SK-N-SH (cell line): ENCODE data around the gene ARHGAP29. TPM values are rescaled to one million over a fixed set of nuclear protein-coding genes. Genes with fewer than 3 reads are reported as not detected.

Experiments
- CTCF ChIA-PET: fragments of 300-600, 350-600 bp; formaldehyde crosslinking; extraction: SDS; loops from one replicate; lab custom pipeline; 2021; lab: Yijun Ruan, JAX
- POLR2A ChIA-PET: fragments of 350-600 bp; sonication (Branson Sonifier 250); formaldehyde crosslinking; extraction: SDS; loops from one replicate; lab custom pipeline; 2020; ENCODE audit warnings: antibody characterized with exemption, inconsistent platforms; lab: Yijun Ruan, JAX
- DNase-seq: peaks from one replicate; pipeline ENCODE4 v3.0.0; 2012
- H2AFZ ChIP-seq: fragments of 200-600 bp; sonication (generic); 2 replicates; pipeline ENCODE4 v1.8.1; 2016; ENCODE audit warnings: antibody characterized with exemption, mild to moderate bottlenecking, low read depth
- H3F3A ChIP-seq: fragments of 200-600 bp; sonication (generic); replicated peaks from 2 replicates; pipeline ENCODE3; 2016; ENCODE audit warnings: antibody characterized with exemption, mild to moderate bottlenecking; ENCODE audit not compliant: insufficient read depth
- H3K27ac ChIP-seq, 2 experiments: fragments of 200-500 bp in 1 of 2; fragments of 200-600 bp in 1 of 2; sonication (Bioruptor generic) in 1 of 2; sonication (generic), shearing (Covaris generic) in 1 of 2; 2 replicates each; pipeline versions ENCODE4 v1.5.1 to v1.6.1; 2014 to 2016; ENCODE audit warnings: low read depth in 2 of 2, inconsistent platforms in 1 of 2, low read length in 1 of 2, mild to moderate bottlenecking in 1 of 2, mixed read lengths in 1 of 2
- H3K27me3 ChIP-seq: fragments of 200-600 bp; sonication (generic), shearing (Covaris generic); 2 replicates; pipeline ENCODE4 v1.6.1; 2016; ENCODE audit warnings: mixed run types; ENCODE audit not compliant: insufficient read depth
- H3K36me3 ChIP-seq, 2 experiments: fragments of 200-500 bp in 1 of 2; fragments of 200-600 bp in 1 of 2; sonication (Bioruptor generic) in 1 of 2; sonication (generic) in 1 of 2; replicated peaks in 1 of 2; 2 replicates each; pipeline versions ENCODE3 to v1.5.1; 2014 to 2016; ENCODE audit warnings: low read length in 1 of 2, mild to moderate bottlenecking in 1 of 2; ENCODE audit not compliant: insufficient read depth in 2 of 2, control insufficient read depth in 1 of 2
- H3K4me1 ChIP-seq, 2 experiments: fragments of 200-500 bp in 1 of 2; fragments of 200-600 bp in 1 of 2; sonication (Bioruptor generic) in 1 of 2; sonication (generic), shearing (Covaris generic) in 1 of 2; 2 replicates each; pipeline versions ENCODE4 v1.5.1 to v1.6.1; 2014 to 2016; ENCODE audit warnings: low read depth in 1 of 2, low read length in 1 of 2, mixed run types in 1 of 2; ENCODE audit not compliant: insufficient read depth in 2 of 2, control insufficient read depth in 1 of 2
- H3K4me2 ChIP-seq: fragments of 200-600 bp; sonication (generic), shearing (Covaris generic); 2 replicates; pipeline ENCODE4 v1.6.1; 2017; ENCODE audit warnings: mixed run types
- H3K4me3 ChIP-seq, 2 experiments: fragments of 200-500 bp in 1 of 2; fragments of 200-600 bp in 1 of 2; sonication (Bioruptor generic) in 1 of 2; sonication (generic), shearing (Covaris generic) in 1 of 2; 2 replicates each; pipeline versions ENCODE4 v1.5.1 to v1.8.1; 2014 to 2016; ENCODE audit warnings: low read depth in 2 of 2, inconsistent platforms in 1 of 2, low read length in 1 of 2, mild to moderate bottlenecking in 1 of 2, mixed read lengths in 1 of 2, moderate library complexity in 1 of 2
- H3K79me2 ChIP-seq: fragments of 200-600 bp; sonication (generic); 2 replicates; pipeline ENCODE4 v1.8.1; 2017; ENCODE audit warnings: mild to moderate bottlenecking; ENCODE audit not compliant: insufficient read depth
- H3K9ac ChIP-seq: fragments of 200-600 bp; sonication (generic); 2 replicates; pipeline ENCODE4 v1.6.1; 2017; ENCODE audit warnings: mixed run types
- H3K9me2 ChIP-seq: fragments of 200-600 bp; sonication (generic); 2 replicates; pipeline ENCODE4 v1.6.1; 2017; ENCODE audit warnings: mixed run types
- H3K9me3 ChIP-seq: fragments of 200-600 bp; sonication (generic); 2 replicates; pipeline ENCODE4 v1.6.1; 2017; ENCODE audit warnings: mixed run types, mild to moderate bottlenecking, moderate library complexity
- H4K20me1 ChIP-seq: fragments of 200-600 bp; sonication (generic); 2 replicates; pipeline ENCODE4 v1.6.1; 2017; ENCODE audit warnings: mild to moderate bottlenecking, mixed run types; ENCODE audit not compliant: insufficient read depth
- CHD2 ChIP-seq: fragments of 150-350 bp; IDR thresholded peaks from 2 replicates; pipeline ENCODE4 v1.6.1; 2018; ENCODE audit warnings: low read length; ENCODE audit not compliant: partially characterized antibody
- EP300 ChIP-seq, 2 experiments: IDR thresholded peaks; 2 replicates each; pipeline versions ENCODE4 v1.4.0 to v1.6.1; 2012; ENCODE audit warnings: borderline replicate concordance in 1 of 2, low read depth in 1 of 2, low read length in 1 of 2
- FOXM1 ChIP-seq: IDR thresholded peaks from 2 replicates; pipeline ENCODE4 v1.4.0; 2012; ENCODE audit warnings: low read depth, mild to moderate bottlenecking
- NFIC ChIP-seq: IDR thresholded peaks from 2 replicates; pipeline ENCODE4 v1.4.0; 2012; ENCODE audit warnings: borderline replicate concordance
- POLR2AphosphoS5 ChIP-seq: IDR thresholded peaks from 2 replicates; pipeline ENCODE4 v1.6.1; 2012; ENCODE audit warnings: low read depth, low read length
- RAD21 ChIP-seq: IDR thresholded peaks from 2 replicates; pipeline ENCODE4 v1.6.1; 2012; ENCODE audit warnings: mild to moderate bottlenecking, low read length
- SMC3 ChIP-seq: IDR thresholded peaks from 2 replicates; pipeline ENCODE4 v1.6.1; 2012; ENCODE audit warnings: low read depth, low read length, improper control_type of control experiment
- TCF12 ChIP-seq: IDR thresholded peaks from 2 replicates; pipeline ENCODE4 v1.4.0; 2012
- YY1 ChIP-seq: IDR thresholded peaks from 2 replicates; pipeline ENCODE4 v1.4.0; 2012; ENCODE audit warnings: low read depth, mild to moderate bottlenecking
- WGBS: methylation state at CpG from one replicate; pipeline ENCODE4 v1.1.6; 2017; ENCODE audit warnings: low lambda C conversion rate; 5-methylcytosine and 5-hydroxymethylcytosine counted together
- polyA plus RNA-seq, 3 experiments: library from polyadenylated mRNA; depleted of rRNA; stranded (reverse); fragments of >200 nt; gene quantifications; 2 replicates each; pipeline ENCODE4 v1.2.3, GENCODE V29; 2012
- TF ChIP-seq, protein P1 (sequence below): fragments of 150-350 bp; IDR thresholded peaks from 2 replicates; pipeline ENCODE4 v1.6.1; 2016; ENCODE audit warnings: mild to moderate bottlenecking, low read depth, low read length
- TF ChIP-seq, protein P2 (sequence below): IDR thresholded peaks from 2 replicates; pipeline ENCODE4 v1.4.0; 2012; ENCODE audit warnings: low read depth
- TF ChIP-seq, protein P3 (sequence below): IDR thresholded peaks from 2 replicates; pipeline ENCODE4 v1.4.0; 2012; ENCODE audit warnings: low read depth, borderline replicate concordance

ARHGAP29 gene
- polyA plus RNA-seq, 1 of the 3 experiments (the other 2 are of a cell fraction), result 20.1 TPM

DNA sequence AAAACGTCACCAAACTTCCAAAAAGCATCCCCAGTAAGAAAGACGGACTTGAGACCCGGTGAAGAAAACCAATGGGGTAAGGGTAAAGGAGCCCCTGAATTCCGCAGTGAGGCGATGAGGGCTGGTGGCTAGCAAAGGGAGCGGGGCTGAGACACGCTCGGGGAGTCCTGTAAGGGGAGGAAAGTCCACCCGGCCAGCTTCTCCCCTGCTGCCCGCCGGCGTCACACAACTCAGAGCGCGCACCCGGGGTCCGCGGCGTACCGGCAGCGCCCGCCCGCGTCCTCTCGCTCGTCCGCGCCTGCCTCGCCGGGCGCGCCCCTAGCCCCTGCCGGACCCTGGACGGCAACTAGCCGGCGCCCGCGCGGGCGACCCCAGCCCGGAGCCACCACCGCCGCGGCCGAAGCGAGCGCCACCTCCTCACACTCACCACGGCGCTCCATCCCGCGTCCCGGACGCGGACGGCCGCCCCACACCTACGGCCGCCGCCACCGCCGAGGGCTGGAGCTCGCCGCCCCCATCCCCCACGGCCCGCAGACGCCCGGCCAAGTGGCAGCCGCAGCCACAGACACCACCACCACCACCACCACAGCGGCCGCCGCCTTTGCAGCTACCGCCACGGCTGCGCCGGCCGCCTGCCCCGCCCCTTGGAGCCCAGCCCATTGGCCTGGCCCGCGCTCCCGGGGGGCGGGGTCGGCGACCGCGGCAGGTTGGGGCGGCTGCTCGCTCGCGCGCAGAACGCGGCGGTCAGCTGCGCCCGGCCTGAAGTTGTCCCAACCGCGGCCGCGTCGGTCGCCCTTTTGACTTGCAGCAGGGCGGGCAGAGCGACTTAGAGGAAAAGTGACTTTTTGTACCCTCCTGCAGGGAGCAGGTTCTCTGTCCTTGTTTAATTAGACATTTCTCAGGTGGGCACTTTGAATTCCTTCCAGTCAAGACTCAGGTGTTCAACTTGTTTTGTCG, 10.0 kb upstream of the ARHGAP29 start (continued):
- TF ChIP-seq, protein P1, sequence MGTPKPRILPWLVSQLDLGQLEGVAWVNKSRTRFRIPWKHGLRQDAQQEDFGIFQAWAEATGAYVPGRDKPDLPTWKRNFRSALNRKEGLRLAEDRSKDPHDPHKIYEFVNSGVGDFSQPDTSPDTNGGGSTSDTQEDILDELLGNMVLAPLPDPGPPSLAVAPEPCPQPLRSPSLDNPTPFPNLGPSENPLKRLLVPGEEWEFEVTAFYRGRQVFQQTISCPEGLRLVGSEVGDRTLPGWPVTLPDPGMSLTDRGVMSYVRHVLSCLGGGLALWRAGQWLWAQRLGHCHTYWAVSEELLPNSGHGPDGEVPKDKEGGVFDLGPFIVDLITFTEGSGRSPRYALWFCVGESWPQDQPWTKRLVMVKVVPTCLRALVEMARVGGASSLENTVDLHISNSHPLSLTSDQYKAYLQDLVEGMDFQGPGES, result no peak
- TF ChIP-seq RAD21 (no peak; the same call in 1 of the 2 replicates), NFIC (peak; percentile 63), FOXM1 (no peak), TCF12 (no peak; the same call in 1 of the 2 replicates), CHD2 (peak; percentile 41), SMC3 (no peak), YY1 (no peak)
- TF ChIP-seq, protein P2, sequence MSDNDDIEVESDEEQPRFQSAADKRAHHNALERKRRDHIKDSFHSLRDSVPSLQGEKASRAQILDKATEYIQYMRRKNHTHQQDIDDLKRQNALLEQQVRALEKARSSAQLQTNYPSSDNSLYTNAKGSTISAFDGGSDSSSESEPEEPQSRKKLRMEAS, result no peak
- TF ChIP-seq, protein P3, sequence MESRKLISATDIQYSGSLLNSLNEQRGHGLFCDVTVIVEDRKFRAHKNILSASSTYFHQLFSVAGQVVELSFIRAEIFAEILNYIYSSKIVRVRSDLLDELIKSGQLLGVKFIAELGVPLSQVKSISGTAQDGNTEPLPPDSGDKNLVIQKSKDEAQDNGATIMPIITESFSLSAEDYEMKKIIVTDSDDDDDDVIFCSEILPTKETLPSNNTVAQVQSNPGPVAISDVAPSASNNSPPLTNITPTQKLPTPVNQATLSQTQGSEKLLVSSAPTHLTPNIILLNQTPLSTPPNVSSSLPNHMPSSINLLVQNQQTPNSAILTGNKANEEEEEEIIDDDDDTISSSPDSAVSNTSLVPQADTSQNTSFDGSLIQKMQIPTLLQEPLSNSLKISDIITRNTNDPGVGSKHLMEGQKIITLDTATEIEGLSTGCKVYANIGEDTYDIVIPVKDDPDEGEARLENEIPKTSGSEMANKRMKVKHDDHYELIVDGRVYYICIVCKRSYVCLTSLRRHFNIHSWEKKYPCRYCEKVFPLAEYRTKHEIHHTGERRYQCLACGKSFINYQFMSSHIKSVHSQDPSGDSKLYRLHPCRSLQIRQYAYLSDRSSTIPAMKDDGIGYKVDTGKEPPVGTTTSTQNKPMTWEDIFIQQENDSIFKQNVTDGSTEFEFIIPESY, result no peak

DNA sequence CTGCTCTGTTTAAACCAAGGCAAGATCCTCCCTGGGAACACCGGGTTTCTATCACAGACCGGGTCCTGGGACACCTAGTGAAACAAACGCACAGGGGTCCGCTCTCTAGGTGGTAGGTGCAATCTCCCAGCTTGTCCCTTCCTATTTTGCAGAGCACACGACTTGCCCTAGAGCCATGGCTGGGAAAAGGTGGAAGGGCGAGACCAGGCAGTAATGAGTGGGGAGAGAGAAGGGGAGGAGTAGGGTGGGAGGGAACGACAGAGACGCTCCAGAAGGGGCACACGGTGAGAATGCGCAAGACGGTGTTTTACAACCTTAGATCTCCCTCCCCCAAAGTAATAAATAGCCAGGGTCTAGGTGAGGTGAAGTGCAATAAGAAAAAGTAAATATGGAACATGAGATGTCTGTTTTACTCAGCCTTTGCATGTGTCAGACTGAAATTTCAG, 9.3 kb upstream of the ARHGAP29 start:
- Histone ChIP-seq H3K27ac (no peak overlapping the region), H4K20me1 (no peaks in the 10 kb centered on the region)

More for the DNA sequence above, 9.3 kb upstream of the ARHGAP29 start:
- ChIA-PET POLR2A (interaction anchor here (1.6 kb wide), 1 partner anchor 9 kb away, joined by 11 read pairs; the partner anchor contains the start of gene ARHGAP29), CTCF (interaction anchor here (0.6 to 4.2 kb wide), 6 partner anchors 11 to 207 kb away, joined by 3 to 29 read pairs (median 11); no protein-coding TSS in a partner anchor)
- Histone ChIP-seq H3K9me2 (no peaks in the 10 kb centered on the region), H3F3A (peaks cover 10% of the 10 kb centered on the region), H3K4me3 (peak overlapping the region; percentile 59 to 80), H2AFZ (peak overlapping the region; percentile 74; the same call in 1 of the 2 replicates), H3K79me2 (peaks cover 23% of the 10 kb centered on the region; the same call in 1 of the 2 replicates), H3K27me3 (no peaks in the 10 kb centered on the region), H3K9me3 (peaks cover 9% of the 10 kb centered on the region), H3K9ac (peak overlapping the region; percentile 55), H3K4me2 (peak overlapping the region; percentile 66), H3K36me3 (no peaks in the 10 kb centered on the region), H3K4me1 (peaks cover 0 to 9% of the 10 kb centered on the region in 2 experiments; a peak in 2 of 4 replicates)
- TF ChIP-seq POLR2AphosphoS5 (no peak), EP300 (IDR thresholded peaks at IDR 0.05; ENCODE audit: borderline replicate concordance in 1 of 2, low read depth in 1 of 2, low read length in 1 of 2) (no peak)
- 55% methylated on average over 11 of the region's 11 CpGs for WGBS
- DNase-seq, result peak; percentile 28
